Bronchial epithelial cell (primary cell): ENCODE measurements around the gene FNDC3B. TPM values are rescaled to one million over a fixed set of nuclear protein-coding genes. Genes with fewer than 3 reads are reported as not detected.
"Not testable (repeated sequence)": the region's sequence is repeated elsewhere in the genome, so short reads cannot be mapped to it uniquely, and the experiment has no call there.

Source experiments
- DNase-seq: peaks from one replicate; pipeline ENCODE4 v3.0.0-alpha.2; 2010; ENCODE audit warnings: low read depth
- FAIRE-seq: peaks from 2 replicates; lab custom pipeline; 2011; peaks lifted over from hg19 to GRCh38; lab: Jason Lieb, UNC
- H3K27me3 ChIP-seq: 2 replicates; pipeline ENCODE4 v1.5.1; 2011; ENCODE audit warnings: low read length; ENCODE audit not compliant: control insufficient read depth, insufficient read depth
- H3K36me3 ChIP-seq: 2 replicates; pipeline ENCODE4 v1.5.1; 2011; ENCODE audit warnings: low read length; ENCODE audit not compliant: control insufficient read depth, insufficient read depth
- H3K4me3 ChIP-seq: 2 replicates; pipeline ENCODE4 v1.5.1; 2011; ENCODE audit warnings: mild to moderate bottlenecking, low read depth, low read length, control low read depth
- total RNA-seq: library from RNA; depleted of rRNA; stranded (reverse); fragments of >200 nt; gene quantifications from 2 replicates; pipeline ENCODE4 v1.2.1, GENCODE V29; 2014
- TF ChIP-seq, protein P1 (sequence below): IDR thresholded peaks from 2 replicates; pipeline ENCODE4 v1.5.1; 2011; ENCODE audit warnings: mild to moderate bottlenecking, moderate library complexity, low read length, control low read depth, inconsistent platforms; ENCODE audit not compliant: insufficient read depth, severe bottlenecking

The FNDC3B gene
- total RNA-seq, 1 donor from 2014 or later = 39.2 TPM

- FAIRE-seq = no peak
- TF ChIP-seq, protein P1, sequence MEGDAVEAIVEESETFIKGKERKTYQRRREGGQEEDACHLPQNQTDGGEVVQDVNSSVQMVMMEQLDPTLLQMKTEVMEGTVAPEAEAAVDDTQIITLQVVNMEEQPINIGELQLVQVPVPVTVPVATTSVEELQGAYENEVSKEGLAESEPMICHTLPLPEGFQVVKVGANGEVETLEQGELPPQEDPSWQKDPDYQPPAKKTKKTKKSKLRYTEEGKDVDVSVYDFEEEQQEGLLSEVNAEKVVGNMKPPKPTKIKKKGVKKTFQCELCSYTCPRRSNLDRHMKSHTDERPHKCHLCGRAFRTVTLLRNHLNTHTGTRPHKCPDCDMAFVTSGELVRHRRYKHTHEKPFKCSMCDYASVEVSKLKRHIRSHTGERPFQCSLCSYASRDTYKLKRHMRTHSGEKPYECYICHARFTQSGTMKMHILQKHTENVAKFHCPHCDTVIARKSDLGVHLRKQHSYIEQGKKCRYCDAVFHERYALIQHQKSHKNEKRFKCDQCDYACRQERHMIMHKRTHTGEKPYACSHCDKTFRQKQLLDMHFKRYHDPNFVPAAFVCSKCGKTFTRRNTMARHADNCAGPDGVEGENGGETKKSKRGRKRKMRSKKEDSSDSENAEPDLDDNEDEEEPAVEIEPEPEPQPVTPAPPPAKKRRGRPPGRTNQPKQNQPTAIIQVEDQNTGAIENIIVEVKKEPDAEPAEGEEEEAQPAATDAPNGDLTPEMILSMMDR = no peak
- Histone ChIP-seq H3K27me3 (no peaks in the 10 kb centered on the region), H3K36me3 (peaks cover 16% of the 10 kb centered on the region), H3K4me3 (no peak overlapping the region)
- no peak for DNase-seq
Measured at GRCh38 chr3:172364374-172365027, 325.1 kb downstream of the FNDC3B start.

- FAIRE-seq (no peak), DNase-seq (no peak)
- peaks cover 18% of the 10 kb centered on the region for H3K36me3 ChIP-seq
- TF ChIP-seq, protein P1 = no peak
- H3K27me3 ChIP-seq = no peaks in the 10 kb centered on the region
- no peak overlapping the region for H3K4me3 ChIP-seq
Measured at GRCh38 chr3:172365028-172365567, 325.7 kb downstream of the FNDC3B start.

DNA sequence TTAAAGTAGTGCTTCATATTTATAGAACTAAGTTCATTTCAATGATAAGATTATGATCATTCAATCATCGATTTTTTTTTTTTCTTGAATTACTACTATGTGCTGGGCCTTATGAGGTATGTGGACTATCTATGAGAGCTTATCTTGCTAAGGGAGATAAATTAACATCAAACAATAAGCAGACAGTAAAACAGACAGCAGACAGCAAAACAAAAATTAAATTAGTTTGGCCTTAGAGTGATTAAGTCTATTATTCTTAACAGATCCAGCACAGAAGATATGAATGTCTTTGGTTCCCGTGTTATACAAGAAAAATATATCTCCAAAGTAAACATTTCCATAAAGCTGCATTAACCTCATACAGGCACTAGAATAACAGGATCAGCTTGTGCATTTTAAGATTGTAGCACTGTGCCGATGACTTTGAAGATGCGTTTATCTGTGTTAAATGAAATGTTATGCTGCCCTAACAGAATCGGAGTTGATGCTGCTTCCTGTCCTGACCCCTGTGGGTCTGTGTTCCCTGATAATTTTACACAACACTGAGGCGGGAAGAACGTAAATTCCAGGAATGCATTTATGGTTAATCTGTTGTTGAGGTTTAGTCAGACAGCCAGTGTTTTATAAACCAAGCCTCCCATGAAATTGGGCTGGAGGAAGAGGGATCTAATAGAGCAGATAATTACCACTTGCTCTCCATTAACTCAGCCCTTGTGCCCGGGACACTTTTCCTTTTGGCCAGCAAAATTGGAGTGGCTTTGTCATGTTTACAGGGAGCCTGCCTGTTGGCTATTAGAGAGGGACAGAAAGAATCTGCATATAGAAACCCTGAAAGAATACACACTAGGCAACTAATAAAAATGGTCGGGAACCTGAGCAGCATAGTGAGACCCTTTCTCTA lies 328.1 kb downstream of the FNDC3B start:
- FAIRE-seq (no peak), DNase-seq (no peak)
- peaks cover 18% of the 10 kb centered on the region for H3K36me3 ChIP-seq
- no peaks in the 10 kb centered on the region for H3K27me3 ChIP-seq
- H3K4me3 ChIP-seq = no peak overlapping the region
- TF ChIP-seq, protein P1 = no peak

DNA sequence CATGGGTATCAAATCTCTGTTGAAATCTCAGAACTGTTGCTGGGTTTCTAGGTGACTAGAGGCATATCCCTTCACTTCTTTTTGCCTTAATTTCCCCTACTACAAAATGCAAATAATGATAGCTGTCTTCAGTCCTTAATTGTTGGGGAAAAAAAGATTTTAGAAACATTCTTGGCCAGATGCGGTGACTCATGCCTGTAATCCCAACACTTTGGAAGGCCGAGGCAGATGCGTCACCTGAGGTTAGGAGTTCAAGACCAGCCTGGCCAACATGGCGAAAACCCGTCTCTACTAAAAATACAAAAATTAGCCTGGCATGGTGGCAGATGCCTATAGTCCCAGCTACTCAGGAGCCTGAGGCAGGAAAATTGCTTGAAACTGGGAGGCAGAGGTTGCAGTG lies 329.2 kb downstream of the FNDC3B start:
- not testable (repeated sequence) for FAIRE-seq, H3K27me3 ChIP-seq, DNase-seq, H3K4me3 ChIP-seq
- peaks cover 12% of the 10 kb centered on the region for H3K36me3 ChIP-seq

GRCh38 chr3:172369590-172370259 lies 330.3 kb downstream of the FNDC3B start:
- H3K36me3 ChIP-seq = peaks cover 12% of the 10 kb centered on the region
- H3K4me3 ChIP-seq = no peak overlapping the region
- H3K27me3 ChIP-seq = no peaks in the 10 kb centered on the region
- FAIRE-seq = no peak
- DNase-seq = no peak
- TF ChIP-seq, protein P1 = no peak
